H9 (cell line): Measurements from ENCODE around the gene SEL1L. TPM values are rescaled to one million over a fixed set of nuclear protein-coding genes. Genes with fewer than 3 reads are reported as not detected.

ENCODE experiments used
- DNase-seq: peaks from one replicate; pipeline ENCODE4 v3.0.0-alpha.2; 2017
- H2AFZ ChIP-seq: one replicate; pipeline ENCODE4 v1.6.1; 2013; ENCODE audit warnings: mild to moderate bottlenecking, low read length, control low read depth, moderate library complexity
- H2AK5ac ChIP-seq: 2 replicates; pipeline ENCODE4 v1.6.1; 2013; ENCODE audit warnings: low read length, control low read depth, mixed read lengths; ENCODE audit not compliant: insufficient read length
- H2BK120ac ChIP-seq: one replicate; pipeline ENCODE4 v1.6.1; 2013; ENCODE audit warnings: low read depth, mild to moderate bottlenecking, low read length, control low read depth, inconsistent platforms; ENCODE audit not compliant: poor library complexity, severe bottlenecking
- H2BK12ac ChIP-seq: 2 replicates; pipeline ENCODE4 v1.6.1; 2013; ENCODE audit warnings: low read length, control low read depth, mixed read lengths, low read depth; ENCODE audit not compliant: insufficient read length
- H2BK15ac ChIP-seq: 2 replicates; pipeline ENCODE4 v1.6.1; 2013; ENCODE audit warnings: low read depth, low read length, control low read depth
- H2BK20ac ChIP-seq: one replicate; pipeline ENCODE4 v1.6.1; 2013; ENCODE audit warnings: low read depth, mild to moderate bottlenecking, low read length, control low read depth, inconsistent platforms; ENCODE audit not compliant: poor library complexity, severe bottlenecking
- H2BK5ac ChIP-seq: 2 replicates; pipeline ENCODE4 v1.6.1; 2013; ENCODE audit warnings: low read length, control low read depth, mixed read lengths; ENCODE audit not compliant: insufficient read length
- H3K14ac ChIP-seq: 2 replicates; pipeline ENCODE4 v1.6.1; 2013; ENCODE audit warnings: low read length, control low read depth; ENCODE audit not compliant: insufficient read depth
- H3K18ac ChIP-seq: 2 replicates; pipeline ENCODE4 v1.6.1; 2013; ENCODE audit warnings: low read depth, mild to moderate bottlenecking, mixed read lengths, low read length, control low read depth; ENCODE audit not compliant: insufficient read length
- H3K23ac ChIP-seq: 2 replicates; pipeline ENCODE4 v1.6.1; 2013; ENCODE audit warnings: low read length, control low read depth, mixed read lengths, low read depth; ENCODE audit not compliant: insufficient read length
- H3K23me2 ChIP-seq: 2 replicates; pipeline ENCODE4 v1.6.1; 2013; ENCODE audit warnings: low read depth, mild to moderate bottlenecking, mixed read lengths, low read length, control low read depth; ENCODE audit not compliant: insufficient read length, poor library complexity, severe bottlenecking
- H3K27ac ChIP-seq: 2 replicates; pipeline ENCODE4 v1.5.1; 2013; ENCODE audit warnings: low read length, control low read depth, mixed read lengths, low read depth; ENCODE audit not compliant: insufficient read length
- H3K27me3 ChIP-seq: 2 replicates; pipeline ENCODE4 v1.6.1; 2013; ENCODE audit warnings: low read length, control low read depth, inconsistent platforms; ENCODE audit not compliant: insufficient read depth
- H3K4ac ChIP-seq: 2 replicates; pipeline ENCODE4 v1.6.1; 2013; ENCODE audit warnings: low read depth, mild to moderate bottlenecking, control low read depth, inconsistent platforms, low read length, moderate library complexity
- H3K4me1 ChIP-seq: 2 replicates; pipeline ENCODE4 v1.6.1; 2013; ENCODE audit warnings: low read length, control low read depth, inconsistent platforms; ENCODE audit not compliant: insufficient read depth
- H3K4me2 ChIP-seq: 2 replicates; pipeline ENCODE4 v1.6.1; 2013; ENCODE audit warnings: low read length, control low read depth, mixed read lengths; ENCODE audit not compliant: insufficient read length, insufficient read depth
- H3K56ac ChIP-seq: 2 replicates; pipeline ENCODE4 v1.6.1; 2013; ENCODE audit warnings: low read depth, mild to moderate bottlenecking, mixed read lengths, low read length, control low read depth; ENCODE audit not compliant: insufficient read length
- H3K79me1 ChIP-seq: 2 replicates; pipeline ENCODE4 v1.6.1; 2013; ENCODE audit warnings: low read depth, mild to moderate bottlenecking, moderate library complexity, low read length, control low read depth, inconsistent platforms; ENCODE audit not compliant: insufficient read depth, poor library complexity, severe bottlenecking
- H3K79me2 ChIP-seq: 2 replicates; pipeline ENCODE4 v1.6.1; 2013; ENCODE audit warnings: low read length, control low read depth, inconsistent platforms; ENCODE audit not compliant: insufficient read depth
- H3K9ac ChIP-seq: 2 replicates; pipeline ENCODE4 v1.6.1; 2013; ENCODE audit warnings: low read length, control low read depth, mixed read lengths; ENCODE audit not compliant: insufficient read length; ENCODE audit errors: extremely low read depth
- H3K9me3 ChIP-seq: one replicate; pipeline ENCODE4 v1.6.1; 2013; ENCODE audit warnings: low read depth, low read length, inconsistent platforms; ENCODE audit not compliant: control insufficient read depth
- H3T11ph ChIP-seq: one replicate; pipeline ENCODE4 v1.6.1; 2013; ENCODE audit warnings: mild to moderate bottlenecking, low read length, control low read depth, inconsistent platforms
- H4K20me1 ChIP-seq: one replicate; pipeline ENCODE4 v1.6.1; 2013; ENCODE audit not compliant: control insufficient read depth, insufficient read length, insufficient read depth
- H4K5ac ChIP-seq: 2 replicates; pipeline ENCODE4 v1.6.1; 2013; ENCODE audit warnings: low read depth, mild to moderate bottlenecking, mixed read lengths, low read length, control low read depth; ENCODE audit not compliant: insufficient read length
- H4K8ac ChIP-seq: replicated peaks from 2 replicates; pipeline ENCODE4 v1.6.1; 2013; ENCODE audit warnings: low read length, control low read depth, mixed read lengths, low read depth; ENCODE audit not compliant: insufficient read length
- H4K91ac ChIP-seq: 2 replicates; pipeline ENCODE4 v1.6.1; 2013; ENCODE audit warnings: low read depth, mild to moderate bottlenecking, moderate library complexity, mixed read lengths, low read length, control low read depth; ENCODE audit not compliant: insufficient read length
- H3K27ac Mint-ChIP-seq, 3 experiments: 2 replicates in 2 of 3; 3 replicates in 1 of 3; pipeline ENCODE4 v1.8.0; 2020 to 2021; ENCODE audit warnings: mixed read lengths in 3 of 3, mild to moderate bottlenecking in 1 of 3, moderate library complexity in 1 of 3
- H3K27me3 Mint-ChIP-seq: 2 replicates; pipeline ENCODE4 v1.8.0; 2021; ENCODE audit warnings: low read depth, mild to moderate bottlenecking, moderate library complexity, mixed read lengths
- H3K36me3 Mint-ChIP-seq, 3 experiments: 2 replicates in 2 of 3; 3 replicates in 1 of 3; pipeline ENCODE4 v1.8.0; 2020 to 2021; ENCODE audit warnings: low read depth in 3 of 3, mixed read lengths in 3 of 3; ENCODE audit not compliant: insufficient read depth in 1 of 3
- H3K4me1 Mint-ChIP-seq, 2 experiments: 2 replicates each; pipeline ENCODE4 v1.8.0; 2020; ENCODE audit warnings: mixed read lengths in 2 of 2
- H3K4me3 Mint-ChIP-seq, 2 experiments: 2 replicates in 1 of 2; 3 replicates in 1 of 2; pipeline ENCODE4 v1.8.0; 2020 to 2021; ENCODE audit warnings: mild to moderate bottlenecking in 2 of 2, mixed read lengths in 2 of 2, moderate library complexity in 1 of 2
- H3K9me3 Mint-ChIP-seq, 2 experiments: 2 replicates in 1 of 2; 3 replicates in 1 of 2; pipeline ENCODE4 v1.8.0; 2020; ENCODE audit warnings: mild to moderate bottlenecking in 2 of 2, mixed read lengths in 2 of 2, moderate library complexity in 1 of 2
- WGBS: extraction: QIAGEN DNeasy Blood & Tissue Kit; methylation state at CpG from one replicate; pipeline ENCODE4 v1.1.7; 2013; ENCODE audit warnings: missing lambda C conversion rate, low lambda C conversion rate, mixed read lengths; ENCODE audit not compliant: insufficient read length; ENCODE audit errors: extremely low coverage; 5-methylcytosine and 5-hydroxymethylcytosine counted together
- total RNA-seq: library from RNA; stranded (reverse); gene quantifications from 2 replicates; pipeline ENCODE4 v1.2.1, GENCODE V29; 2021
- TF ChIP-seq, protein P1 (sequence below): fragments of 200-600 bp; sonication (generic); conservative IDR thresholded peaks from 3 replicates; pipeline ENCODE4 v1.8.0; 2021; ENCODE audit warnings: antibody characterized with exemption, mild to moderate bottlenecking

Gene SEL1L
- total RNA-seq, 1 experiment from 2014 or later: 27.5 TPM

DNA sequence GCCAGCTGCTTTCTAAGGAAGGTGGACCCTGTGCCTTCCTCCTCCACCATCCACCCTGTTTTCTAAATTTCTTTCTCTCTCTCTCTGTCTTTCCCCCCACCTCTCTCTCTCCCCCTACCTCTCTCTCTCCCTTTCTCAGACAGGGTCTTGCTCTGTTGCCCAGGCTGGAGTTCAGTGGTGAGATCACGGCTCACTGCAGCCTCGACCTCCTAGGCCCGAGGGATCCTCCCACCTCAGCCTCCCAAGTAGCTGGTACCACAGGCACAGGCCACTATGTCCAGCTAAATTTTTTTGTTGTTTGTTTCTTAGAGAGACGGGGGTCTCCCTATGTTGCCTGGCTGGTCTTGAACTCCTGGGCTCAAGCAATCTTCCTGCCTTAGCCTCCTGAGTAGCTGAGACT, 73.7 kb downstream of the SEL1L start:
- H3K4ac ChIP-seq: no peak overlapping the region
- no peak overlapping the region for H2AK5ac ChIP-seq
- no peak overlapping the region for H3K9ac ChIP-seq
- no peaks in the 10 kb centered on the region for H3K79me1 ChIP-seq
- H2BK5ac ChIP-seq: no peak overlapping the region
- H3K79me2 ChIP-seq: no peaks in the 10 kb centered on the region
- no peak overlapping the region for H3K27ac ChIP-seq
- no peak overlapping the region for H2BK20ac ChIP-seq
- no peak overlapping the region for H2AFZ ChIP-seq
- H4K91ac ChIP-seq: no peak overlapping the region
- peaks cover 6 to 16% of the 10 kb centered on the region in 2 experiments for H3K9me3 Mint-ChIP-seq
- H3K4me1 ChIP-seq: no peaks in the 10 kb centered on the region
- H3K23ac ChIP-seq: no peak overlapping the region
- H3K9me3 ChIP-seq: no peaks in the 10 kb centered on the region
- peaks cover 0 to 6% (median 1%) of the 10 kb centered on the region in 3 experiments; a peak in 2 of 7 replicates for H3K36me3 Mint-ChIP-seq
- no peaks in the 10 kb centered on the region for H3K23me2 ChIP-seq
- H3K4me3 Mint-ChIP-seq: no peak overlapping the region
- H3K4me1 Mint-ChIP-seq: peaks cover 0 to 3% of the 10 kb centered on the region in 2 experiments; a peak in 1 of 4 replicates
- DNase-seq: no peak
- H2BK12ac ChIP-seq: no peak overlapping the region
- no CpG with 5 or more reads among the region's 4 CpGs for WGBS
- no peak overlapping the region for H2BK15ac ChIP-seq
- H3K18ac ChIP-seq: no peak overlapping the region
- no peaks in the 10 kb centered on the region for H4K20me1 ChIP-seq
- H3K27me3 ChIP-seq: no peaks in the 10 kb centered on the region
- H4K5ac ChIP-seq: no peak overlapping the region
- TF ChIP-seq, protein P1, sequence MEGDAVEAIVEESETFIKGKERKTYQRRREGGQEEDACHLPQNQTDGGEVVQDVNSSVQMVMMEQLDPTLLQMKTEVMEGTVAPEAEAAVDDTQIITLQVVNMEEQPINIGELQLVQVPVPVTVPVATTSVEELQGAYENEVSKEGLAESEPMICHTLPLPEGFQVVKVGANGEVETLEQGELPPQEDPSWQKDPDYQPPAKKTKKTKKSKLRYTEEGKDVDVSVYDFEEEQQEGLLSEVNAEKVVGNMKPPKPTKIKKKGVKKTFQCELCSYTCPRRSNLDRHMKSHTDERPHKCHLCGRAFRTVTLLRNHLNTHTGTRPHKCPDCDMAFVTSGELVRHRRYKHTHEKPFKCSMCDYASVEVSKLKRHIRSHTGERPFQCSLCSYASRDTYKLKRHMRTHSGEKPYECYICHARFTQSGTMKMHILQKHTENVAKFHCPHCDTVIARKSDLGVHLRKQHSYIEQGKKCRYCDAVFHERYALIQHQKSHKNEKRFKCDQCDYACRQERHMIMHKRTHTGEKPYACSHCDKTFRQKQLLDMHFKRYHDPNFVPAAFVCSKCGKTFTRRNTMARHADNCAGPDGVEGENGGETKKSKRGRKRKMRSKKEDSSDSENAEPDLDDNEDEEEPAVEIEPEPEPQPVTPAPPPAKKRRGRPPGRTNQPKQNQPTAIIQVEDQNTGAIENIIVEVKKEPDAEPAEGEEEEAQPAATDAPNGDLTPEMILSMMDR: no peak
- H3T11ph ChIP-seq: no peak overlapping the region
- H3K27me3 Mint-ChIP-seq: no peaks in the 10 kb centered on the region
- H3K4me2 ChIP-seq: no peak overlapping the region
- H3K14ac ChIP-seq: no peak overlapping the region
- no peak overlapping the region for H2BK120ac ChIP-seq
- H3K27ac Mint-ChIP-seq: no peak overlapping the region
- no peak overlapping the region for H4K8ac ChIP-seq
- no peak overlapping the region for H3K56ac ChIP-seq
